NCI-H2107 (cell line): Measurements from ENCODE around the gene CRIM1.

Experiments used
- DNase-seq: peaks from one replicate; lab custom pipeline; 2025; lab: John Stamatoyannopoulos, UW

CRIM1 gene

GRCh38 chr2:36556842-36557241 is 201.3 kb downstream of the CRIM1 start:
- no peak for DNase-seq

GRCh38 chr2:36559221-36559942 is 203.8 kb downstream of the CRIM1 start:
- no peak for DNase-seq

DNA sequence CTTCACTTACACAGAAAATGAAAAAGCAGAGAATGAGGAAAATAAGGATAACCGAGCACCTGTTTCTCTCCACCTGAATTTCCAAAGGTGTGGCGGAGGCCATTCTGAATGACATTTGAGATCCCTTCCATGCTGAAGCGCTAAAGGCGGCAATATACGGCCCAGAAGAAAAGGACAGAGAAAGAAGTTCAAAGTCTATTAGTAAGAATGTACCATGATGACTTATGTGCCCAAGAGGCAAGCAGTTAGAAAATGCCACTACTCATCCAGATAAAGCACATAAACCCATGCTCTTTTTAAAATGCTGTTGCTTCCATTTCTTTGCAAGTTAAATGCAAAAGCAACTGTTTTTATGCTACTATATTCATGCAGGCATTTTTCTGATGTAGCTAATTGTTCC is 205.1 kb downstream of the CRIM1 start:
- DNase-seq, result no peak

- DNase-seq, result no peak
Observed at GRCh38 chr2:36561237-36561944, 205.8 kb downstream of the CRIM1 start.

GRCh38 chr2:36562240-36562639 is 206.7 kb downstream of the CRIM1 start:
- no peak for DNase-seq

DNA sequence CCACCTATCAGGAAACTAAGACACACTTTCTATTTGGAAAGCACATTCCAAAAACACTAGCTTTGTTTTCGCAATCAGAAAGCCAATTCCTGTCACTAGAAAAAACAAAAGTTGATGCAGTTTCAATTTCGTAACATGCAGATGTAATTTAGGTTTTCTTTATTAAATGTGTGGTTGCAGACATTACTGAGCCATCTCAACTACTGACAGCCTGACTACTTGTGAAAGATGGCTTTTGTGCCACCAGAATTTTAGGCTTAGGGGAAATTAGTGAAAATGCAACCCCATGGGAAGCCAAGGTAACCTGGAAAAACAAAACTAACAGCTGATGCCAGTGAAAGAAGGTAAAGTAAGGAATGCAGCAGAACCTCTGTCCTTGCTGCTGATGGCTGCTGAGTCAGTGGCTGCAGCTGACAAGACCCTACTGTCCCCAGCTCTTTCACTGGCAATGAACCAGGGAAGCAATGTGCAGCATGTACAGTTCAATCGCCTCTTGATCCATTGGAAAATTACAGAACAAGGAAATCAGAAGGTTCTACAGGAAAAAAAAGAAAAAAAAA is 207.5 kb downstream of the CRIM1 start:
- no peak for DNase-seq

GRCh38 chr2:36564377-36564930 is 208.9 kb downstream of the CRIM1 start:
- no peak for DNase-seq

DNA sequence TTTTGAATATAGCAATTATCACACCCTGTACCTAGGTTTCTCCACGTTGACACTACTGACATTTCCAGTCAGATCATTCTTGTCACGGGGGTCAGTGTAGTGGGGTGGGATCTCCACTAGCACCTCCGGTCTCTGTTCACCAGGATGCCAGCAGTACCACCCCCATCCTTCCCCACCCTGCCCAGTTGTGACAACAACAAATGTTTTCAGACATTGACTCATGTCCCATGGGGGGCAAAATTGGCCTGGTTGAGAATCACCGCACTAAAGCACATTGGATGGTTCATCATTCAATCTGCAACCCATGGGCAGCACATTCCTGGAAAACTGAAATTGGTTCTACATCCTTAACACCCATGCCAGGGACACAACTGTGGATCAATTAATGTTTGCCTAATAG is 210.1 kb downstream of the CRIM1 start:
- DNase-seq, result no peak

GRCh38 chr2:36566887-36567286 is 211.3 kb downstream of the CRIM1 start:
- DNase-seq, result no peak

DNA sequence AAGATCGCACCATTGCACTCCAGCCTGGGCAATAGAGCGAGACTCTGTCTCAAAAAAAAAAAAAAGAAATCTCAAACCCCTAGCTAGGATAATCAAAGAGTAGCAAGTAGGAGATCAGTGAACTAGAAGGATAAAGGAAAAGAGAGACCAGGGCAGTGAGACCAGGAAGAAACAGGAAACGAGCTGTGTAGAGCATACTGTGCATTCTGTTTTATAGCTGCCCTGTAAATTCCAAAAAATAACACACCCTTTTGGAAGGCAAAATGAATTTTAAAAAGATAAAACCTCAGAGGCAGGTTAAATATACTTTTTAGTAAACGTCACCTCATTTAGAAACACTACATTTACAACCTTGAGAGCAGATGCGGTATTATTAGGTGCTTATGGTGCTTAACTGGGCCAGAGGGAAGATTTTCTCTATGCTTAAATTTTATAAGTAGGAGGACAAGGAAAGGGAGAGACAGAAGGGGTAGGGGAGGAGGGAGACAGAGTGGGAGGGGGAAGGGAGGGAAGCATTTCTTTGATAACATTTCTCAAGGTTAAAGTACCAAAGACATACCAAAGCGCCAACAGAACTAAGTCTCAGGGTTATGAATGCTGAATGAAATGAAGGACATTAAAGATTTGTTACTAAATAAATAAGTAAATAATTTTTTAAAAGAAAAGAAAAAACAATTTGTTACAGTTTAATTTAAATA is 212.3 kb downstream of the CRIM1 start:
- DNase-seq, result no peak

DNA sequence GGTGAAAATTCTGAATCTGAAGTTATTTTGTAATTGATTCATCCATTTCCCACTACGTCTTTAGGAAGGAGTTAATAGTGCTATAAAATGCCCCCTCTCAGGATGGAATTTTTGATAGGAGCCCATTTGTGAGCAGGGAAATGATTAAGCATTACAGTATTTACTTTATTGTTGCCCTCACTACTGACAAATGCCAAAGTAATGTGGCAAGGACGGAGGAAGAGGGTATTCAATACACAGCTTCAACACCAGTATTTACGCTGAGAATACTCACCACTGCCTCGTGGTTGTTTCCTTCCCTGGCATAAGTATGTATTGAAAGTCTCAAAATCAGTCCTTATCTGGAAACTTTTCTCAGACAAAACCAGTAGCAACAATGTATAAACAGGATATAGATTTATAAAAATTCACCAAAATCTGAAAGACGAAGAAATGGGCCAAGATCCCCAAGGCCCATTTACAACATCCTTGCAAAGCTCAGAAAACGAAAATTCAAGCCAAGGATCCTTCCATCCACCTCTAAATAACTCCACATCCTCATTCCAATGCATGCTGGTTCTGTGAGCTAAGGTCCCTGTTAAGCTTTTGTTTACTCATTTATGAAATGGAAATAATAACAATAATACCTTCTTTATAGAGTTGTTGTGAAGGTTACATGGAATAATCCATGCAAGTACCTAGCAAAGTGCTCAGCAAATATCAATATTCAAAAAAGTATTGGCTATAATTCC is 213.1 kb downstream of the CRIM1 start:
- no peak for DNase-seq

- DNase-seq, result no peak
Observed at GRCh38 chr2:36569267-36569856, 213.8 kb downstream of the CRIM1 start.

DNA sequence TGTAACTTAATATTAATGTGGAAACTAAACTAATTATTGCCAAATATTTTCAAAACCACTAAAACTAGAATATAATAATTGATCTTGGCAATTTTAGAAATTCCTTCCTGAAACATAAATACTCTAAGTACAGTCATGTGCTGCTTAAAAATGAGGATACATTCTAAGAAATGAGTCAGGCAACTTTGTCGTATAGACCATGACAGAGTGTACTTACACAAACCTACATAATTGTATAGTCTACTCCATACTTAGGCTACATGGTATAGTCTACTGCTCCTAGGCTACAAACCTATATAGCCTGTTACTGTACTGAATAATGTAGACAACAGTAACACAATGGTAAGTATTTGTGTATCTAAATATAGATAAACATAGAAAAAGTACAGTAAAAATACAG is 214.8 kb downstream of the CRIM1 start:
- no peak for DNase-seq

DNA sequence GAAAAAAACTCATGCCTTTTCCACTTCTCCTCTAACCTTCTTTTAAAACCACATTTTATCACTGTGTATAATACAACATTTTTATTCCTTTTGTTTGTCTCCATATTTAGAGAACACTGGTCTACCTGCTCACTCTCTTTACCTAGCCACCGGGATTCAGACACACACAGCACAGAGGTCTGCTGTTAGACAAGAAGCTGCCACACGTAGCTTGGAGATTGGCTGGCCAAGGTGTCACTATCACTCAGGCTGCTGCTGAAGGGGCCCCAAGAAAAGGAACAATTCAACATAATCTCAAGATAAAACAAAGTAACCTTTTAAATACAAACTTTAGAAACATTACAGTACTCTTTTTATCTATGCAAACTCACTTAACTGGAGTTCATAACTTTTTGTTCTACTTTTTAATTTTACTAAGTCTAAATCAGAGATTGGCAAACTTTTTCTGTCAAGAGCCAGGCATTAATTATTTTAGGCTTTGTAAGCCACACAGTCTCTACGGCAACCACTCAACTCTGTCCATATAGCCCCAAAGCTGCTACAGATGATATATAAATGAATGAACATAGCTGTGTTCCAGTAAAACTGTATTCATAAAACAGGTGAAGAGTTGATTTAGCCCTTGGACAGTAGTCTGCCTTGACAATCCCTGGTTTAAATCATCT is 216.6 kb downstream of the CRIM1 start:
- DNase-seq, result no peak

- DNase-seq, result no peak
Observed at GRCh38 chr2:36572719-36573059, 217.1 kb downstream of the CRIM1 start.

DNA sequence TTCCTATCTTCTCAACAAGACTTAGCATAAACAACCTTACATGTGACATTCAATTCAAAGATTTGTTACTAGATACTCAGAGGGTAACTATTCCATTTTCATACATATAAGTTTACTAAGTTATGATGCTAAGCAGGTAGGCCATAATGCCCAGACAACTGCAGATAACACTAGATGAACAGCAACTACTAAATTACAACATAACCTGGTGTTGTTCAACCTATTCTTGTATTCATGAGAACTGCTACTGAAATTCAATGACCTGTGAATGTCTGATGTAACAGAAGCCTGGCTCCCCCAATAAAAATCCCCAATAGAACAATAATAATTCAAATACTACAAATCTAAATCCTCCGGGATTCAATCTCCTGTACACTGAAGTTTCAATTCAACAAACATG is 217.6 kb downstream of the CRIM1 start:
- DNase-seq, result no peak

- no peak for DNase-seq
Observed at GRCh38 chr2:36574560-36574959, 219.0 kb downstream of the CRIM1 start.

DNA sequence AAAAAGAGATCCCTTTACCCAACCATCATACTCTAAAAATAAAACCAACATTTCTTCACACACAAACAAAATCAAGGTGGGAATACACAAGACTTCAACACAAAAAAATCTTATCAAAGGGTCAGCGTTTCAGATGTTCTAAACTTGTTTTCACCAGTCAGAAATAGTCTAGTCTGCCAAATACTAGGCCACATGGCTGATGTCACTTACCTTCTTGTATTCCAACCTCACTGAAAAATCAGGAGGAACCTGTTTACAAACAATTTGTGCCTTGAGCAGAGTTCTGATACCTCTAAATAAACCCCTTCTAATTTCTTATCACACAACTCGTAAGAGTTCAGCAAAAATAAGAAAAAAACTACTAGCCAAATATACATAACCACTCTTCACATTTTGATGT is 222.3 kb downstream of the CRIM1 start:
- DNase-seq, result no peak

DNA sequence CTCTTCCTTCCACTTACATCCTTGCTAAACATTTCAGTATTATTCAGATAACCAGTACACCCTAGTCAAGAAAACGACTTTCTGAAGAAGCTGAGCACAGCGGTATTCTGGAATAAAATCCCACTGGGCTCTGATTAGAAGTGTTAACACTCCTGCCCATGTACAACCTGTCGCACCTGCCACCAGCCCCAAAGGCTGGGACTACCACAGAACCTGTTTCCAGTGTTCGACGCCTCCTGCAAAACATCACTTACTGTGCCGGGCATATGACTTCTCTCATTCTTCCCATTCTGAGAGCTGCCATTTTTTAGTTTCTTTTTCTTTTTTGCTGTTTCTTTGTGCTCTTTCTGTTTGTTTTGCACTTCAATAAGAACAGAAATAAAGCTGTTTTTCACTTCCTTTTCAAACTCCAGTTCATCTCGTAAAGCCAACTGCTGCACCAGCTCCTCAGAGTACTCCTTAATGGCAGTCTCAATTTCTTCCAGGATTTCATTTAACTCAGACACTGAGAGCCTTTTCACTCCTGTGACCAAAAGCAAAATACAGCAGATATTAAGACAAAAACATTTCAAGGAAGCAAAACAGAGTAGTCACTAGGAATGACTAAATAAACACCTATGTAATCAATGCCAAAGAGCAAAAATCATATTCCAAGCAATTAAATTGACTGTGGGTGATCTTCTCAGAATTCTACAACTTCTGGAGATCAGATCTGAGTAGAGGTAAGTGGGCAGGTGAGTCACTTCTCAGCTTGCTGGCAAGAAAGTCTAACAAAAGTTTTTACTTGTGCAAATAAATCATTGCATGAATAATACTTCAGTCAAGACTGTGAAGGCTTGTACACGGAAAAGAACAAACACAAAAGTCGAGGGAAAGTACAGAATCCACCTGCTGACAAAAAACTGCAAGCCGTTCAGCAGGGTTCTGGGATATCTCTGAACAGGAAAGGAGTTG is 223.0 kb downstream of the CRIM1 start:
- DNase-seq, result no peak

DNA sequence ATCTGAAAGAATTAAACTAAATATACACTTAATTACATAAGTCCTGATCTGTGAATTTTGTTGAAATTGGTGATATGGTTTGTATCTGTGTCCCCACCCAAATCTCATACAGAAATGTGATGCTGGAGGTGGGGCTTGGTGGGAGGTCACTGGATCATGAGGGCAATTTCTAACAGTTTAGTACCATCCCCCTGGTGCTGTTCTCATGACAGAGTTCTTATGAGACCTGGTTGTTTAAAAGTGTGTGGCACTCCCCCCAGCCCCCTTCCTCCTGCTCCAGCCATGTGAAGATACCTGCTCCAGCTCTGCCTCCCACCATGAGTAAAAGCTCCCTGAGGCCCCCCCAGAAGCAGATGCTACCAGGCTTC is 223.7 kb downstream of the CRIM1 start:
- DNase-seq, result no peak
